Right renal pelvis (tissue), 4 donors: ENCODE measurements around the gene AASDHPPT. TPM values are rescaled to one million over a fixed set of nuclear protein-coding genes. Genes with fewer than 3 reads are reported as not detected.

Experiments
- DNase-seq, 4 donors: peaks; one replicate each; pipeline ENCODE4 v3.0.0-alpha.2; 2013; ENCODE audit warnings: low read depth in 4 of 4, low spot score in 3 of 4, missing footprints in 1 of 4
- polyA plus RNA-seq, 4 donors: library from polyadenylated mRNA; unstranded; fragments of 120-200 nt; gene quantifications; one replicate each; pipeline ENCODE4 v1.2.1, GENCODE V29; 2013; ENCODE audit not compliant: insufficient read length in 4 of 4

The AASDHPPT gene
- polyA plus RNA-seq, 4 donors, result 79.9 to 93.4 (median 91.9) TPM

- no peak for DNase-seq
Measured at GRCh38 chr11:106082096-106082495, 4.6 kb downstream of the AASDHPPT start.

DNA sequence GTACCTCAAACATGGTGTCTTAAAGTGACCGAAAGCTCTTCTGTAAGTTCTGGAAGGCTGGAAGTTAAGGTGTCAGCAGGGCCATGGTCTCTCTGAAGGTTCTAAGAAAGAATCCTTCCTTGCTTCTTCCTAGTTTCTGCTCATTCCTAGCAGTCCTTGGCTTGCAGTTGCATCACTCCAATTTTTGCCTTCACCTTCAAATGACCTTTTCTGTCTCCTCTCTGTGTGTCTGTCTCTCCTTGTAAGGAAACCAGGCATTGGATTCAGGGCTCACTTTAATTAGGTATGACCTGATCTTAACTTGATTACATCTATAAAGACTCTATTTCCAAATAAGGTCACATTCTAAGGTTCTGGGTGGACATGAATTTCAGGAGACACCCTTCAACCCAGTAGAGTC lies 8.7 kb downstream of the AASDHPPT start:
- no peak for DNase-seq

DNA sequence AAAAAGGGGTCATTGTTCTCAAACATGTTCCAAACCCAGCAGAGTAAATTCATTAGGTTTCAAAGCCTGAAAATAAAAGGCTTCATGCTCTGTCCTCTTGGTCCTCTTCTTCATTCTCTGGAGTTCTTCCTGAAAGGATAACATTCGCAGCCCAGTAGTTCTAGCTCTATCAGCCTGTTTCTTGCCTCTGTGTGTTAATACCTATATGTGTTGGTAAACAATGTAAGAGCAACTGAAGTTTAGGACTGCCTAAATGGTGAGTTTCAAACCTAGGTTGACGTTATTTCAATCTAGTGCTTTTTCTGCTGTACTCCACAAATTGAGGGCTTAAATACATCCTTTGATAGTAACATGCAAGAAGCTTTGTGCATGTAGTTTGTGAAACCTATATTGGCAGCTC lies 9.4 kb downstream of the AASDHPPT start:
- no peak for DNase-seq

DNA sequence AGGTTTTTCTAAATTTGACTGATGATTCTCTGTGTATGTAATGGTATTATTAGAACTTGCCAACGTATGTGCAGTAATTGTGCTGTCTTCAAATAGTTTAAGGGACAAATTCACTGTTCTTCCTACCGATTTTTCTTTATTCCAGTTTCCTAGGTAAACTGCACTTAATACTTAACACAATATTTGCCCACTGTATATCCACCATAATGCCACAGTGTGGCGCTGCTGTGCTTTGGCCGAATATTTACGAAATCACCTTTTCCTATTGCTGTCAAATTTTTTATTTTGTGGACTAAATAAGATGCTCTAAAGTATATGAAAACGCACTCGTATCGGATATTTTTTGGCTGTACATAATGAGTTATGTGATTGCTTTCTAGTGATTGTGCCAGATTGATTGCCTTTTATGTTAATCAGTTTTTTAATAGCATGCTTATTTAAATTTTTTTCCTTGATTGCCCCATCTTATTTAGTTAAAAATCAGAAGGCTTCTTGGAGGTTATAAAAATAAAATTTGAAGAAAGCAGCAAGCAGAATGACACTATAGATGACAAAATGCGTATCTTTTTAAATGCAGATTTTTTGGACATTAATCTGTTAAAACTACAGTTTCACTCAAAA lies 10.5 kb downstream of the AASDHPPT start:
- DNase-seq, result peak in 2 of 4 donors; percentile 23 to 39

- DNase-seq, result no peak
Measured at GRCh38 chr11:106088896-106089295, 11.4 kb downstream of the AASDHPPT start.

DNA sequence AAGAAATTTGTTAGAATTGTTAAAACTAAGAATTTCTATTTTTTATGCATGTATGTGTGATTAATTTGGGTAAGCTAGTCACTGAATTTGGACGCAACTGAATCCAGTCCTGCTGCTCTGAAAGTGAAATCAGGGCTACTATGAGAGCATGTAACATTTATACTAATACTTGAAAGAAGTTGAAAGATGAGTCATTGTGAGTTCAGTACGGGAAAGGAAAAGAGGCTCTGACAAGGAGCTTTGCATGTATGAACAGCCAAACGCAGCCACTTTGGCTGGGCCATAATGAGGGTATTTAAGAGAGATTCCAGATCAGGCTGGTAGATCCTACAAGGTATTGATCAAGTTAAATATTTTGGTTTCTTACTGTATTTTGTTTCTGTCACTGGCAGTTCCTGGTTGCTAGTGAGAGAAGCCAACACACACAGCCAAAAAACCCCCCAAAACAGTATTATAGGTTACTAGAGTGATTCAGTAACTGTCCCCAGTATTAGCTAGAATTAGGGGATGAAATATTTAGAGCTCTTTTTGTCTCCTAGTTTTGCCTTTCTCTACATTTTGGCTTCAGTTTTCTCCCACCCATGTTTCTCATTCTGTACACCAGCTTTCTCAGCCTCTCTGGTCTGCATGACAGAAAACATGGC lies 14.1 kb downstream of the AASDHPPT start:
- no peak for DNase-seq

GRCh38 chr11:106092446-106092845 lies 15.0 kb downstream of the AASDHPPT start:
- DNase-seq, result no peak

DNA sequence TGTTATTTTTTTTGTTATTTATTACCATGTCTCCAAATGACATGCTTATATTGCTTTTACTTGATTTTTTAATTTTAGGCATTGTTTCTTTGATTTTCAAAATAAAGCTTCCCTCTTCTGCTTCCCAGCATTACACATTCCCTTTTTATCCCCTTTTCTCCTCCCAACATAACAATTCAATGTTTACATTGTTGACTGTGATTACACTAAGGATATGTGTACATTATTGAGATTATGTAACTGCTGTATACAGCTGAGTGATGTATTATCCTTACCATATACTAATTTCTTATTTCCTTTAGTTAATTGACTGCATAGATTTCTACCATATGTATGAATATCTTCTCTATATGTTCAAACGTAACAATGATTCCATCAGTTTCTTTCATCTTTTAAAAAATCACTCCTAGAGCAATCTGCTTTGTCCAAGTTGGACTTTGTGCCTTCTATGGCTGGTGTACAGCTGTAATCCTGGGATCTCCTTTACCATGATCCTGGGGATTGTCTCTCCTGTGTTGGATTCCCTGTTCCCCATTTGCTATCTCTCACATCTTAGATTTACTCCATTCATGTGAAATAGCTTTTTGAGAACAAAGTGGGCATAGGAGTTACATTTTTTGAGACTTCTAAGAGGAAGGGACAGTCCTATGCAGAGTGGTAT lies 21.6 kb downstream of the AASDHPPT start:
- no peak for DNase-seq

DNA sequence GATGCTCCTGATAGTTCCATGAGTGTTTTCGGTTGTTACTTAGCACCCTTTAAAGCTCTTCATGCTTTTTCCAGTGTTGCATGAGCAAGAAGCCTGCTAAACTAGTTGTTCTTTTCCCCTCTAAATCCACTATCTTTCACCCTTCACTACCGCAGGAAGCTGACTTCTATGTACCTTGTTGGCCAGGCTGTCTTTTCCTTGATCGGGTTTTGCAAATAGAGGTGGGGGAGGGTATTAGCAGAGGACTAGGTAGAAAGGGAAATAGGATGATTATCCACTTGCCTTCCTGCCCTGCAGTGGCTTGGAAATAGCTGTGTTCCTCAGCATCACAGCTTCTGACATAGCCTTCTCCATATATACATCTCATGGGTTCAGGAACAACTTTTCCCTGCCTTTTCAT lies 23.9 kb downstream of the AASDHPPT start:
- no peak for DNase-seq

- no peak for DNase-seq
Measured at GRCh38 chr11:106101819-106102218, 24.4 kb downstream of the AASDHPPT start.

GRCh38 chr11:106105986-106106385 lies 28.5 kb downstream of the AASDHPPT start:
- no peak for DNase-seq

DNA sequence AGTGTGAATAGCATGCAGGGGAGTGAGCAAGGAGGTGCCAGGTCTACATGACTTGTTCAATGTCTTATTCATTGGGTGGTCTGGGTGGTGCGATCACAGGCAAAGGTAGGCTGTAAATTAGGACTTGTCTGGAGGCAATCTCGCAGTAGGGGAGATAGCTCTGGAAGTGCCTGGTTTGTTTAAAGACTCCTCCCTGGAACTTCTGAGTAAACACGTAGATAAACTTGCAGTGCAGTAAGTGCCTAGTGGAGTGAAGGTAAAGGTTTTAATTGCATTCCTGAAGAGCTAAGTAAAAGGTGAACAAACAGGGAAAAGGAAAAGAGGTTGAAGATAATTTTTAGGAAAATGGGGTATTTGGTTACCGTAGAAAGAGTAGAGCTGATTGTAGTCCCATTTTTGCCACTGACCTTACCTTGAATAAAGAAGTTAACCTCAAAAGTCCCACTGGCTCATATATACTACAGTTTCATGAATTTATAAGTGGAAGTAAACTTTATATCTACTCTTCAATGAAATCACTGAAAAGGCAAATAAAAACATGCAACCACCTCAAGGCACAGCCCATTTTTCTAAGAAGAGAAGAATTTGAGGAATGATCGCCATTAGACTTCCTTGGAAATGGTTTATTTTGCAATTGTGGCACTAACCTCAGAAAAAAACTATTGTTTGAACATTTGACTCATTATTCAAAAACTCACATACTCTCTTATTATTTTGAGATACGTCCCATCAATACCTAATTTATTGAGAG lies 44.3 kb downstream of the AASDHPPT start:
- DNase-seq, result no peak

DNA sequence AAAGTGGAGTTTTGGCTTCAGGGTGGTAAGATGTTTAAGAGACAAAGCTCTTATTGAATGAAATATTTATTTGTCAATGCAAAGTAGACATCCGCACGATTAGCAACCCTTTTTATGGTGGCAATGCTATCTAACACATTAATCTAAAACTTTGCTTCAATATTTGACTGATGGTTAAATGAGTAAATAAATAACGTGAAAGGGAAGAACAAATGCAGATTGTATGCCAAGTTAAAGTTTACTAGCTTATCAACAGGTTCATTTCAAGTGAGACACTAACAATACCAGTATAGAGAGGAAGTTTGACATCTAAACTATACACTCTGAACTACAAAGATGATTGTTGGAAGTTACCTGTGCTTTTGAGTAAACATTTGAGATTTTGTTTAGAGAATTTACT lies 50.1 kb downstream of the AASDHPPT start:
- DNase-seq, result no peak

DNA sequence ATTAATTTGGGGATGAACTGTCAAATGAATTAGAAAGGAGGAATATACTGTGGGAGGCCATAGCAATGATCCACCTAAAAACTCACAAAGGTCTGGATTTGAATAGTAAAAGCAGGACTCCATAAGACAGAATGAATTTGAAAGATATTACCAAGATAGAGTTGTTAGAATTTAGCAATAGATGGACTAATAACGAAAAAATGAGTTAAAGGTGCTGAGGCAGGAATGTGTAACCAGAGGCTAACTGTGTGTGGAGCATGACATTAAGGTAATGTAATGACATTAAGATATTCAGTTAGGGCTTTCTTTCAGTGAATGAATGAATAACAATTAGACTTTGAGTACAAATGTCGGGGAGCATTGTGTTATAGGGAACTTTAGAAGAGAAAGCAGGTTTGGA lies 51.3 kb downstream of the AASDHPPT start:
- no peak for DNase-seq

- no peak for DNase-seq
Measured at GRCh38 chr11:106131998-106132397, 54.5 kb downstream of the AASDHPPT start.

DNA sequence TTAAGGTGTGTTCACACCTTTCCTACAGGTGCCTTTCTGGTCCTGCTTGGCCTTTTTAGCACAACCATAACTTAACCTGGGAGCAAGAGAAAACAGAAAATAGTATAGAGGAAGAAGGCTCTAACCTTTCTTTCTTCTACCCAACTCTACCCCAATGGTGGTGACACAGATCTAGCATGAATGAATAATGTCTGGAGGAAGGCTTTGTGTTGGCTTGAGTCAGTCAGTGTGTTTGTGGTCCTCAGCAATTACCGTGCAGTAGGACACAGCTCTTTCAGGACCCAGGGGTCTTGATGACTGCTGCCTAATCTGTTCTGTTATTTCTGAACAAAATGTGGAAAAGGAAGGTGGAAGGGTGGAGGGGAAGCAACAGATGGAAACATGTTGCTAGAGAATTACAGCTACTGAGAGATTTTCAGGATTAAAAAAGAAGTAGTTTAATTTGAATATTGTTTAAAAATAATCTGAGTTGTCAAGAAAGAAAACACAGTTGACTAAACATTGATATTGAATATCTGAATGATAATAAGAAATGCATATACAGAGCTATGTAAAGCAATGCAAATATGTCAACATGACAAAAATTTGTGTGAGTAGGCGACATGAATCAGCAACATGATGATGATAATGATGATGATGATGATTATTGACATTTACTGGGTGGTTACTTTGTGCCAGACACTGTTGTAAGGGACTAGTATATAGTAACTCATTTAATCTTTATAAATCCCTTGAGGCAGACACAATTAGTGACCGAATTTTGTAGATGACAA lies 55.3 kb downstream of the AASDHPPT start:
- no peak for DNase-seq

DNA sequence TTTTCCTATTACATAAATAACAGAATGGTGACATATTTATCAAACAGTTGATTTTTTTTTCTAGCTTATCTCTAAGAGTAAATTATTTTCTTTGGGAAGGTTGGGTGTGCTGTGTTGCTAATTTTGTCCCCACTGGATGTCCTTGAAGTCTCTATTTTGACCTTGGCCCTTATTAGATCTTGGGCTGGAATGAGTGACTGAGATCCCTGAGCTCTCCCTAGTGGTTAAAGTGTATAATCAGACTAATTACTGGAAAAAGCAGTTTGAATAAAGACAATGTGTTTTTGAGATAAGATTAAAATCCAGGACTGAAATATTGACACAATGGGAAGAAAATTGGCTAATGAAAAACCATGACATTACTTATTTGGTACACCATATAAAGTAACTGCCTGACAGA lies 56.1 kb downstream of the AASDHPPT start:
- DNase-seq, result no peak

DNA sequence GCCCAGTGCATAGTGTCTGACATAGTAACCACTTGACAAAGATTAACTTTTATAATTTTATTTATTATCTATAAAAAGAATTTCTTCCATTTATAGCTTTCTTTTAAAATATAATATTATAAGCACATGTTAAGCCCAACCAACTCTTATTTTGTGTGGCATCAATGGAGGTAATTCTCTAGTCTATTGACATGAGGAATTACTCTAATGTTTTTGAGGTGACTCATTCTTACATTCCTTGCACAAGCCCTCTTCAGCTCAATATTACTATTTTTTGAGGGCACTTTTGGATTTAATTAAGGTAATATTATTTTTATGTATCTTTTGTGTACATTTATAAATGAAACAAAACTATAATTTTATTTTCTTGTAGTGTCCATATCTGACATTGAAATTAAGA lies 59.6 kb downstream of the AASDHPPT start:
- DNase-seq, result no peak

GRCh38 chr11:106137758-106138157 lies 60.3 kb downstream of the AASDHPPT start:
- DNase-seq, result no peak
